UCSD-AML1 (cell line): ENCODE results near the gene SYNE2.
"Not testable (repeated sequence)": the region's sequence is repeated elsewhere in the genome, so short reads cannot be mapped to it uniquely, and the experiment has no call there.

Experiments used
- DNase-seq: peaks from one replicate; lab custom pipeline; 2025; ENCODE audit not compliant: unreplicated experiment; lab: John Stamatoyannopoulos, UW

Gene SYNE2

GRCh38 chr14:63852817-63853731 lies at the start of gene SYNE2:
SYNE2 (plus strand) TSS chr14:63853004; CDS start chr14:63909149, 56,145 bp downstream.
- DNase-seq, result peak; percentile 41

GRCh38 chr14:63803221-63803791 lies 49.5 kb upstream of the SYNE2 start:
- DNase-seq, result not testable (repeated sequence)

- DNase-seq, result not testable (repeated sequence)
These were observed 46.7 kb upstream of the SYNE2 start for GRCh38 chr14:63806064-63806463.

GRCh38 chr14:63811692-63812091 lies 41.1 kb upstream of the SYNE2 start:
- DNase-seq, result not testable (repeated sequence)

- no peak for DNase-seq
These were observed 19.1 kb upstream of the SYNE2 start for GRCh38 chr14:63833728-63834127.

GRCh38 chr14:63840981-63841380 lies 11.8 kb upstream of the SYNE2 start:
- no peak for DNase-seq

GRCh38 chr14:63843796-63844195 lies 9.0 kb upstream of the SYNE2 start:
- DNase-seq, result no peak

GRCh38 chr14:63848890-63849289 lies 3.9 kb upstream of the SYNE2 start:
- no peak for DNase-seq

- no peak for DNase-seq
These were observed 460 bp upstream of the SYNE2 start for GRCh38 chr14:63852271-63852816.

GRCh38 chr14:63853831-63854293 lies 1.1 kb downstream of the SYNE2 start:
- DNase-seq, result no peak

- no peak for DNase-seq
These were observed 1.5 kb downstream of the SYNE2 start for GRCh38 chr14:63854330-63854729.

- no peak for DNase-seq
These were observed 2.5 kb downstream of the SYNE2 start for GRCh38 chr14:63855281-63855680.

- no peak for DNase-seq
These were observed 4.7 kb downstream of the SYNE2 start for GRCh38 chr14:63857466-63858030.

GRCh38 chr14:63860146-63860545 lies 7.3 kb downstream of the SYNE2 start:
- DNase-seq, result no peak

- DNase-seq, result no peak
These were observed 9.4 kb downstream of the SYNE2 start for GRCh38 chr14:63862163-63862562.

GRCh38 chr14:63863004-63863403 lies 10.2 kb downstream of the SYNE2 start:
- DNase-seq, result no peak

GRCh38 chr14:63864775-63865174 lies 12.0 kb downstream of the SYNE2 start:
- DNase-seq, result not testable (repeated sequence)

GRCh38 chr14:63867933-63868921 lies 15.4 kb downstream of the SYNE2 start:
- no peak for DNase-seq

- not testable (repeated sequence) for DNase-seq
These were observed 17.3 kb downstream of the SYNE2 start for GRCh38 chr14:63869940-63870752.

GRCh38 chr14:63870753-63871037 lies 17.9 kb downstream of the SYNE2 start:
- DNase-seq, result not testable (repeated sequence)
